HG03571 (cell line): Measurements from ENCODE around the gene EDN3.

Experiments used
- ATAC-seq: cut with Tn5 transposase; IDR thresholded peaks from one replicate; pipeline ENCODE4 v1.9.1; 2021; ENCODE audit not compliant: unreplicated experiment

The EDN3 gene

GRCh38 chr20:59307270-59307669 is 6.9 kb downstream of the EDN3 start:
- no peak for ATAC-seq

- no peak for ATAC-seq
Measured at GRCh38 chr20:59308493-59309201, 8.2 kb downstream of the EDN3 start.

- no peak for ATAC-seq
Measured at GRCh38 chr20:59309218-59309617, 8.8 kb downstream of the EDN3 start.

- ATAC-seq = no peak
Measured at GRCh38 chr20:59314997-59315396, 14.6 kb downstream of the EDN3 start.

- ATAC-seq = no peak
Measured at GRCh38 chr20:59316911-59317731, 16.7 kb downstream of the EDN3 start.

- no peak for ATAC-seq
Measured at GRCh38 chr20:59318201-59318790, 17.9 kb downstream of the EDN3 start.

- ATAC-seq = no peak
Measured at GRCh38 chr20:59318803-59319202, 18.4 kb downstream of the EDN3 start.

- no peak for ATAC-seq
Measured at GRCh38 chr20:59320426-59320825, 20.0 kb downstream of the EDN3 start.

- ATAC-seq = no peak
Measured at GRCh38 chr20:59320854-59321647, 20.6 kb downstream of the EDN3 start.

GRCh38 chr20:59322081-59322480 is 21.7 kb downstream of the EDN3 start:
- no peak for ATAC-seq

- ATAC-seq = no peak
Measured at GRCh38 chr20:59322585-59323454, 22.4 kb downstream of the EDN3 start.

GRCh38 chr20:59323731-59324130 is 23.3 kb downstream of the EDN3 start:
- no peak for ATAC-seq

GRCh38 chr20:59324521-59325141 is 24.2 kb downstream of the EDN3 start:
- no peak for ATAC-seq

GRCh38 chr20:59325142-59325523 is 24.7 kb downstream of the EDN3 start:
- ATAC-seq = no peak

GRCh38 chr20:59326188-59326587 is 25.8 kb downstream of the EDN3 start:
- no peak for ATAC-seq

GRCh38 chr20:59328071-59328470 is 27.7 kb downstream of the EDN3 start:
- no peak for ATAC-seq

GRCh38 chr20:59331721-59332329 is 31.4 kb downstream of the EDN3 start:
- no peak for ATAC-seq

GRCh38 chr20:59333260-59333845 is 32.9 kb downstream of the EDN3 start:
- no peak for ATAC-seq

GRCh38 chr20:59333951-59334350 is 33.5 kb downstream of the EDN3 start:
- no peak for ATAC-seq
